ENCODE data around the gene NAPB.

The NAPB gene

GRCh38 chr20:23436681-23437080, 15.4 kb upstream of the NAPB start:
- Histone ChIP-seq H3K4me1 (ENCODE audit: control insufficient read depth, insufficient read depth, low read length) (no peaks in the 10 kb centered on the region), H3K9ac (ENCODE audit: low read depth, low read length) (no peak overlapping the region), H3K4me3 (ENCODE audit: low read length) (no peak overlapping the region), H3K27me3 (ENCODE audit: control insufficient read depth, insufficient read depth, low read length) (peaks cover 40% of the 10 kb centered on the region), H3K9me3 (replicated peaks; ENCODE audit: low read length) (no peaks in the 10 kb centered on the region), H3K4me2 (ENCODE audit: low read length) (no peak overlapping the region), H3K36me3 (ENCODE audit: insufficient read depth, low read length) (no peaks in the 10 kb centered on the region)

GRCh38 chr20:23435626-23436539, 14.6 kb upstream of the NAPB start:
- no peaks in the 10 kb centered on the region for H3K9me3 ChIP-seq (replicated peaks; ENCODE audit: low read length)
- no peaks in the 10 kb centered on the region for H3K36me3 ChIP-seq (ENCODE audit: insufficient read depth, low read length)
- H3K4me1 ChIP-seq (ENCODE audit: control insufficient read depth, insufficient read depth, low read length), result no peaks in the 10 kb centered on the region
- H3K4me3 ChIP-seq (ENCODE audit: low read length), result no peak overlapping the region
- no peak overlapping the region for H3K9ac ChIP-seq (ENCODE audit: low read depth, low read length)
- peaks cover 40% of the 10 kb centered on the region for H3K27me3 ChIP-seq (ENCODE audit: control insufficient read depth, insufficient read depth, low read length)
- H3K4me2 ChIP-seq (ENCODE audit: low read length), result no peak overlapping the region

GRCh38 chr20:23434521-23435313, 13.4 kb upstream of the NAPB start:
- H3K4me1 ChIP-seq (ENCODE audit: control insufficient read depth, insufficient read depth, low read length), result no peaks in the 10 kb centered on the region
- H3K4me2 ChIP-seq (ENCODE audit: low read length), result no peak overlapping the region
- no peak overlapping the region for H3K9ac ChIP-seq (ENCODE audit: low read depth, low read length)
- H3K4me3 ChIP-seq (ENCODE audit: low read length), result no peak overlapping the region
- no peaks in the 10 kb centered on the region for H3K9me3 ChIP-seq (replicated peaks; ENCODE audit: low read length)
- H3K27me3 ChIP-seq (ENCODE audit: control insufficient read depth, insufficient read depth, low read length), result peaks cover 32% of the 10 kb centered on the region
- no peaks in the 10 kb centered on the region for H3K36me3 ChIP-seq (ENCODE audit: insufficient read depth, low read length)

GRCh38 chr20:23433628-23434027, 12.3 kb upstream of the NAPB start:
- peaks cover 29% of the 10 kb centered on the region for H3K27me3 ChIP-seq (ENCODE audit: control insufficient read depth, insufficient read depth, low read length)
- H3K36me3 ChIP-seq (ENCODE audit: insufficient read depth, low read length), result no peaks in the 10 kb centered on the region
- no peaks in the 10 kb centered on the region for H3K4me1 ChIP-seq (ENCODE audit: control insufficient read depth, insufficient read depth, low read length)
- no peak overlapping the region for H3K9ac ChIP-seq (ENCODE audit: low read depth, low read length)
- H3K4me2 ChIP-seq (ENCODE audit: low read length), result no peak overlapping the region
- H3K9me3 ChIP-seq (replicated peaks; ENCODE audit: low read length), result no peaks in the 10 kb centered on the region
- no peak overlapping the region for H3K4me3 ChIP-seq (ENCODE audit: low read length)

GRCh38 chr20:23425129-23425528, 3.8 kb upstream of the NAPB start:
- Histone ChIP-seq H3K9ac (ENCODE audit: low read depth, low read length) (no peak overlapping the region), H3K36me3 (ENCODE audit: insufficient read depth, low read length) (no peaks in the 10 kb centered on the region), H3K4me1 (ENCODE audit: control insufficient read depth, insufficient read depth, low read length) (peaks cover 4% of the 10 kb centered on the region), H3K4me2 (ENCODE audit: low read length) (no peak overlapping the region), H3K9me3 (replicated peaks; ENCODE audit: low read length) (no peaks in the 10 kb centered on the region), H3K4me3 (ENCODE audit: low read length) (no peak overlapping the region), H3K27me3 (ENCODE audit: control insufficient read depth, insufficient read depth, low read length) (peaks cover 9% of the 10 kb centered on the region)

GRCh38 chr20:23419995-23420901, 1.0 kb downstream of the NAPB start:
- Histone ChIP-seq H3K36me3 (ENCODE audit: insufficient read depth, low read length) (no peaks in the 10 kb centered on the region), H3K4me1 (ENCODE audit: control insufficient read depth, insufficient read depth, low read length) (peaks cover 11% of the 10 kb centered on the region), H3K9me3 (replicated peaks; ENCODE audit: low read length) (no peaks in the 10 kb centered on the region), H3K27me3 (ENCODE audit: control insufficient read depth, insufficient read depth, low read length) (peaks cover 6% of the 10 kb centered on the region), H3K4me3 (ENCODE audit: low read length) (peak overlapping the region; percentile 99), H3K4me2 (ENCODE audit: low read length) (peak overlapping the region; percentile 83), H3K9ac (ENCODE audit: low read depth, low read length) (peak overlapping the region; percentile 94)

- Histone ChIP-seq H3K9me3 (replicated peaks; ENCODE audit: low read length) (no peaks in the 10 kb centered on the region), H3K4me2 (ENCODE audit: low read length) (peak overlapping the region; percentile 83), H3K4me1 (ENCODE audit: control insufficient read depth, insufficient read depth, low read length) (peaks cover 11% of the 10 kb centered on the region), H3K36me3 (ENCODE audit: insufficient read depth, low read length) (no peaks in the 10 kb centered on the region), H3K27me3 (ENCODE audit: control insufficient read depth, insufficient read depth, low read length) (no peaks in the 10 kb centered on the region), H3K9ac (ENCODE audit: low read depth, low read length) (peak overlapping the region; percentile 94), H3K4me3 (ENCODE audit: low read length) (peak overlapping the region; percentile 99)
These were observed 1.7 kb downstream of the NAPB start for GRCh38 chr20:23419657-23419994.

- peaks cover 11% of the 10 kb centered on the region for H3K4me1 ChIP-seq (ENCODE audit: control insufficient read depth, insufficient read depth, low read length)
- H3K9me3 ChIP-seq (replicated peaks; ENCODE audit: low read length), result no peaks in the 10 kb centered on the region
- no peak overlapping the region for H3K9ac ChIP-seq (ENCODE audit: low read depth, low read length)
- no peaks in the 10 kb centered on the region for H3K27me3 ChIP-seq (ENCODE audit: control insufficient read depth, insufficient read depth, low read length)
- H3K4me2 ChIP-seq (ENCODE audit: low read length), result no peak overlapping the region
- H3K4me3 ChIP-seq (ENCODE audit: low read length), result no peak overlapping the region
- no peaks in the 10 kb centered on the region for H3K36me3 ChIP-seq (ENCODE audit: insufficient read depth, low read length)
These were observed 3.4 kb downstream of the NAPB start for GRCh38 chr20:23417861-23418260.

- no peak overlapping the region for H3K4me3 ChIP-seq (ENCODE audit: low read length)
- no peaks in the 10 kb centered on the region for H3K9me3 ChIP-seq (replicated peaks; ENCODE audit: low read length)
- no peaks in the 10 kb centered on the region for H3K36me3 ChIP-seq (ENCODE audit: insufficient read depth, low read length)
- H3K4me1 ChIP-seq (ENCODE audit: control insufficient read depth, insufficient read depth, low read length), result peaks cover 14% of the 10 kb centered on the region
- no peaks in the 10 kb centered on the region for H3K27me3 ChIP-seq (ENCODE audit: control insufficient read depth, insufficient read depth, low read length)
- H3K4me2 ChIP-seq (ENCODE audit: low read length), result no peak overlapping the region
- H3K9ac ChIP-seq (ENCODE audit: low read depth, low read length), result no peak overlapping the region
These were observed 5.2 kb downstream of the NAPB start for GRCh38 chr20:23415959-23416583.

GRCh38 chr20:23415555-23415954, 5.7 kb downstream of the NAPB start:
- H3K4me3 ChIP-seq (ENCODE audit: low read length), result no peak overlapping the region
- no peaks in the 10 kb centered on the region for H3K27me3 ChIP-seq (ENCODE audit: control insufficient read depth, insufficient read depth, low read length)
- H3K4me2 ChIP-seq (ENCODE audit: low read length), result no peak overlapping the region
- no peaks in the 10 kb centered on the region for H3K36me3 ChIP-seq (ENCODE audit: insufficient read depth, low read length)
- peaks cover 14% of the 10 kb centered on the region for H3K4me1 ChIP-seq (ENCODE audit: control insufficient read depth, insufficient read depth, low read length)
- no peak overlapping the region for H3K9ac ChIP-seq (ENCODE audit: low read depth, low read length)
- no peaks in the 10 kb centered on the region for H3K9me3 ChIP-seq (replicated peaks; ENCODE audit: low read length)
